Ishikawa (cell line): ENCODE results near the gene BFSP2.

Experiments
- CEBPB ChIP-seq: IDR thresholded peaks from 2 replicates; pipeline ENCODE4 v1.6.1; 2012
- CREB1 ChIP-seq: IDR thresholded peaks from 2 replicates; pipeline ENCODE4 v1.6.1; 2012; ENCODE audit warnings: low read depth
- EP300 ChIP-seq: IDR thresholded peaks from 2 replicates; pipeline ENCODE4 v1.6.1; 2012; ENCODE audit warnings: borderline replicate concordance
- MAX ChIP-seq: IDR thresholded peaks from 2 replicates; pipeline ENCODE4 v1.6.1; 2012
- NFIC ChIP-seq: IDR thresholded peaks from 2 replicates; pipeline ENCODE4 v1.6.1; 2012
- REST ChIP-seq: IDR thresholded peaks from 2 replicates; pipeline ENCODE4 v1.6.1; 2012; ENCODE audit warnings: low read depth, mild to moderate bottlenecking
- TAF1 ChIP-seq: IDR thresholded peaks from 2 replicates; pipeline ENCODE4 v1.6.1; 2012; ENCODE audit warnings: low read depth, mild to moderate bottlenecking
- ZBTB7A ChIP-seq: IDR thresholded peaks from 2 replicates; pipeline ENCODE4 v1.6.1; 2012; ENCODE audit warnings: low read depth

GRCh38 chr3:133492159-133492741 lies 92.4 kb downstream of the BFSP2 start:
- TF ChIP-seq MAX (no peak), CEBPB (no peak), CREB1 (no peak), REST (no peak), ZBTB7A (no peak), TAF1 (no peak), EP300 (no peak), NFIC (no peak)
